ENCODE data around the gene MTNR1A. TPM values are rescaled to one million over a fixed set of nuclear protein-coding genes. Genes with fewer than 3 reads are reported as not detected.

Gene MTNR1A
- total and polyA plus RNA-seq, 2 donors (not counting 3 experiments of a cell fraction or from before 2014, with no cell fraction given) = not detected

DNA sequence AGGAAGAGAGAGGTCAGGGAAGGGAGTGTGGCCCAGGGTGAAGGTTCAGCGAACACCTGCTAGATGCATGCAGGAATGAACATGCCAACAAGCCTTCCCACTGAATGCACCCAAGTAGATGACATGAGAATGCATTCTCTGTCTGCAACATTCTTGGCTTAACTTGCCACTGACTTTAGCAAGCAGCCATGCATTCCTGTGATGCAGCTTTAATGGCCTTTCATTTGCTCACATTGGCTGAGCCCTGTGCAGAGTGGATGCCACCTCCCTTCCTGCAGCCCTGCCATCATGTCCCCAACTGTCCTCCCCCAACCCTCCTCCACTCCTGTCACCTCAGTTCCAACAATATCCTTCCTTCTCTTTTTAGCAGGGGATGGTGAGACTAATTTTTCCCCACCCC, 25.3 kb upstream of the MTNR1A start:
- H3K36me3 ChIP-seq (ENCODE audit: control insufficient read depth in 2 of 2, extremely low read depth in 1 of 2, insufficient read depth in 2 of 2, low read length in 2 of 2) = no peaks in the 10 kb centered on the region
- H3K4me3 ChIP-seq (replicated peaks in 1 of 3; ENCODE audit: insufficient read depth in 1 of 3, low read depth in 1 of 3, low read length in 3 of 3) = no peak overlapping the region
- H3K9me1 ChIP-seq (replicated peaks; ENCODE audit: control insufficient read depth, extremely low read depth, insufficient read depth, low read length) = no peaks in the 10 kb centered on the region
- intact Hi-C loops (cut with micrococcal nuclease) (no loop called here), dilution Hi-C loops (cut with MboI; ENCODE audit: extremely low pct_ligation_motif_present, low sequenced_read_pairs) (no loop called here)
- H3K9ac ChIP-seq (replicated peaks; ENCODE audit: extremely low read depth, insufficient read depth, low read length) = no peak overlapping the region
- H3K79me2 ChIP-seq (ENCODE audit: control insufficient read depth, insufficient read depth, low read length) = no peaks in the 10 kb centered on the region
- H3K27me3 ChIP-seq (ENCODE audit: control insufficient read depth in 2 of 2, insufficient read depth in 2 of 2, low read length in 2 of 2) = no peaks in the 10 kb centered on the region
- POLR2A ChIA-PET = no interaction called here
- H3K9me3 ChIP-seq (replicated peaks; ENCODE audit: control insufficient read depth, insufficient read depth, low read length) = no peaks in the 10 kb centered on the region
- no peak overlapping the region for H3K27ac ChIP-seq (ENCODE audit: insufficient read depth, low read depth, low read length)
- no peaks in the 10 kb centered on the region for H3K4me1 ChIP-seq (ENCODE audit: control insufficient read depth, extremely low read depth, insufficient read depth, low read length)
- no peak for DNase-seq (ENCODE audit: low read depth, low spot score)
- H2AFZ ChIP-seq (ENCODE audit: low read depth, low read length) = no peak overlapping the region
- H4K20me1 ChIP-seq (replicated peaks; ENCODE audit: control insufficient read depth, extremely low read depth, insufficient read depth, low read length) = no peaks in the 10 kb centered on the region
- CTCF ChIA-PET = no interaction called here
- FAIRE-seq = no peak
- no TSS peak for BruUV-seq (replicated peaks)
- H3K4me2 ChIP-seq (ENCODE audit: insufficient read depth, low read length) = no peak overlapping the region
- no peak for TF ChIP-seq POLR2AphosphoS5 (IDR thresholded peaks at IDR 0.05; ENCODE audit: insufficient read depth, low read depth, low read length)
- no peak for TF ChIP-seq EZH2 (IDR thresholded peaks at IDR 0.05; ENCODE audit: borderline replicate concordance, low read depth, low read length, severe bottlenecking)
- no peak for TF ChIP-seq MYC (IDR thresholded peaks at IDR 0.05; ENCODE audit: low read depth, low read length)
- TF ChIP-seq MAX (IDR thresholded peaks at IDR 0.05; ENCODE audit: insufficient read depth, insufficient read length) = no peak
- no peak for TF ChIP-seq GATA2 (IDR thresholded peaks at IDR 0.05; ENCODE audit: insufficient read depth, insufficient read length, low read depth, low read length)
- TF ChIP-seq JUN (IDR thresholded peaks at IDR 0.05; ENCODE audit: borderline replicate concordance, insufficient read depth, insufficient read length, low read depth) = no peak
- TF ChIP-seq CTCF (IDR thresholded peaks at IDR 0.05; ENCODE audit: extremely low read depth in 1 of 2, insufficient read depth in 1 of 2, low read depth in 1 of 2, low read length in 2 of 2) = no peak
- TF ChIP-seq POLR2A (IDR thresholded peaks at IDR 0.05; ENCODE audit: low read depth, low read length) = no peak
- no peak for TF ChIP-seq FOS (IDR thresholded peaks at IDR 0.05; ENCODE audit: borderline replicate concordance, insufficient read depth, low read length)

All from endothelial cell of umbilical vein (primary cell).